GM18526 (cell line): Measurements from ENCODE around the gene SHISA6.

ENCODE experiments used
- POLR2A ChIP-seq: IDR thresholded peaks from 3 replicates; pipeline ENCODE4 v1.6.1; 2011; ENCODE audit not compliant: insufficient read length; ENCODE audit errors: extremely low read depth

SHISA6 gene

DNA sequence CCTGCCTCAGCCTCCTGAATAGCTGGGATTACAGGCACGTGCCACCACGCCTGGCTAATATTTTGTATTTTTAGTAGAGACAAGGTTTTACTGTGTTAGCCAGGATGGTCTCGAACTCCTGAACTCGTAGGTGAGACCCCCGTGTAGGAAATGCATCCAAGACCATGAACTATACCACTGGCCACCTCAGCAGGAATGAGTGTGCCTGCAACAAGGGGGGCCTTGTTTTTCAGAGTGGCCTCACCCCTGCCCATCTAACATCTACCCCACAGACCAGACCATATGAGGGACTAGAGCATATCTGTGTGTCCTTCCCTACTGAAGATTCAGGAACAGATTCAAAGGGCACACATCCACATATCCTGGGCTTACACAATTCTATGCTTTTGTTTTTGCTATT, 44.9 kb downstream of the SHISA6 start:
- TF ChIP-seq POLR2A, result no peak

DNA sequence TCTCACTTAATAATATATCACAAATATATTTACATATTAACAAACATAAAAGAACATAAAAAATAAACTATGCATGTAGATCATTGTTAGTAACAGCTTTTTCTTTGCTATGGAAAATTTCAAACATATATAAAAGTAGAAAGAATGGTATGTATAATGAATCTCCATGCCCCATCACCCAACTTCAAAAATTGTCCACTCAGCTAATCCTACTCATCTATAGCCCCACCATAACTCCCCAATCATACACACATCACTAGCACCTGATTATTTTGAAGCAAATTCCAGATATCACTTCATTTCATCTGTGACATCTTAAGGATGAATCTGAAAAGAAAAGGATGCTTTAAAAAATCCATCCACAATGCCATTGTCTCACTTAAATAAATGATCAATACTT, 46.8 kb downstream of the SHISA6 start:
- TF ChIP-seq POLR2A, result no peak

DNA sequence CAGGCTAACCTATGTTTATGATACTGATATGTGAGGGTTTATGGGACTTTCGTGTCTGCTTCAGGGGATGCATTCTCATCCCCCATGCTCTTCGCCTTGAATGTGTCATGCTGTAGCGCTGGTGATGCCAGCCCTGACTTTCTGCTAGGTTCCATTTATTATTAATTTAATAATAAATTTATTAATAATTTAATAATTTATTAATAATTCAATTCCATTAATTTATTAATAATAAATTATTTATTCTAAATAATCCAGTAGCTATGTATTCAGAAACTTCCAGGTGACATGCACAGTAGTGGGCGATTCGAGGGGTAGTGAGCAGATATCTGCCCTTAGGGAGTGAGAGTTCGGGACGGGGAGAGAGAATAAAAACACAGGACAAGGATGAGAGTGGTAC, 49.8 kb downstream of the SHISA6 start:
- no peak for TF ChIP-seq POLR2A

DNA sequence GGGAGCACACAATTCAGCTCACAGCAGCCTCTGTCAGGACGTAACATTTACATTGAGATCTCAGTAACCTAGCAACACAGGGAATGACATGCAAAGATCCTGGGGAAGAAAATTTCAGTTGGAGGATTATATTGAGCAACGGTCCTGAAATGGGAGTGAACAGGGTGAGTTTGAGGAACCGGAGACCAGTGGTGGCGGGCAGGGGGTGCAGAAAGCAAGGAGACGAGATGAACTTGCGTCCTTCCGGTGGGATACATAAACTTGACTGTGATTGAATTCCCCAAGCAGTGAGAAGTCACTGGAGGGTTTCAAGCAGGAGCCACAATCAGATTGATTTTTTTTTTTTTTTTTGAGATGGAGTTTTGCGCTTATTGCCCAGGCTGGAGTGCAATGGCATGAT, 51.5 kb downstream of the SHISA6 start:
- no peak for TF ChIP-seq POLR2A

DNA sequence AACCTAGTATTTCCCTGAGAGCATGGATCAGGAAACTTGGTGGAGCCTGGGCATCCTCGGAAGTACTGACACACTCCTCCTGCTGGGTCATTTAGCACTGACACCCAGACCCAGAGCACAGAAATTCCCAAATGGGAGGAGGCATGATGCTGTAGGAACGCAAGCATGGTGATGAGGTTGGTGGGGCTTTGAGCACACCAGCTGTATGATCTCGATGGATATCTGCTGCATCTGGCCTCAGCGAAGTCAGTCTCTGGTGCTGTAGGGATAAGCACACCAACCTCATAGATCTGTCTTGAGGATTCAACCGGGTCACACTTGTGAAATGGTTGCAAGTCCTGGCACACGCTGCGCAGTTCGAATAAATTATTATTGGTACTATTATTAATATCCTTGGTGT, 52.5 kb downstream of the SHISA6 start:
- no peak for TF ChIP-seq POLR2A

DNA sequence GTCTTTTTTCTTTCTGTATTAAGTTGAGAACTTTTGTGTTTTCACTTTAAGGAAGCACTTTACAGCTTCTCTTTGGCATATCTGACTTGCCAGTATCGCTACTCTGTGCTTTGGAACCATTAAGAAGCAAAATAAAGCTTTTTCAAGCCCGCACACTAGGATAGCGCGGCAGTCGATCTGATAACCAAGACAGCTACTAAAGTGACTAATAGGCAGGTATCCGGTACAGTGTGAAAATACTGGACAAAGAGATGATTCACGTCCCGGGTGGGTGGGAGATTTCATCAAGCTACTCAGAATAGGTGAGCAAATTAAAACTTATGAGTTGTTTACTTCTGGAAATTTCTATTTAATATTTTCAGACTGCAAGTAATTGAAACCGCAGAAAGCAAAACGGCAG, 53.8 kb downstream of the SHISA6 start:
- TF ChIP-seq POLR2A, result no peak

DNA sequence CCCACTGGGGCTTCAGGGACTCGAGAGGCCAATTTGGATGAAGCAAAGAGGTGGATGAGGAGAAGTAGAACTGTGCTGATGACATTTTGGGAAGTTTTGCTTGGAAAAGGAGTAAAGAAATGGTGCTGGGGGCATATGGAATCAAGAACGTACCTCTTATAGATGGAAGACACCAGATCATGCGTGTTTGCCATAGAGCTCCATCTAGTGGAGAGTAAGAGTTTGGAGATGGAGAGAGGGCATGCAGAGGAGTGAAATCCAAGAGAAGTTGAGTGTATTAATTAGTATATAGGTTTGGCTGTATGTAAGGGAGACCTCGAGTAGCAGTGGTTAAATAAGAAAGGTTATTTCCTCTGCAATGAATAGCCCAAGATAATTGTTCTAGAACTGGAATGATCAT, 56.0 kb downstream of the SHISA6 start:
- TF ChIP-seq POLR2A, result no peak

DNA sequence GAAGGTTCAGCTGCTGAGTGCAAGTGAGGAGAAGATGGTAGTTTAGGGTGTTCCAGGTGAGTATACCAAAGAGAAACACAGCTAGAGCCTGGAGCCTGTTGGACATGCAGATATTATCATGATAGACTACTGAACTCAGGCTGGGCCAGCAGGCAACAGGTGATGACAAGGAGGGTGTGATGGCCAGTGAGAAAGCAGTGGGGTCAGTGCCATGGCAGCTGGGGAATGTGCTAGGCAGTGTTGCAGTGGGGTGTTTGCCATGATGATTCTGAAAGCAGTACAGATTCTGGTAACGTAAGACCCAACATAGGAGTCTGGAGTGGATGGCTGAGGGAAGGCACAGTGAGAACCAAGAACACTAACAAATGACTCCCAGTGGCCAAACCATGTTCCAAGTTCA, 57.4 kb downstream of the SHISA6 start:
- TF ChIP-seq POLR2A, result no peak

DNA sequence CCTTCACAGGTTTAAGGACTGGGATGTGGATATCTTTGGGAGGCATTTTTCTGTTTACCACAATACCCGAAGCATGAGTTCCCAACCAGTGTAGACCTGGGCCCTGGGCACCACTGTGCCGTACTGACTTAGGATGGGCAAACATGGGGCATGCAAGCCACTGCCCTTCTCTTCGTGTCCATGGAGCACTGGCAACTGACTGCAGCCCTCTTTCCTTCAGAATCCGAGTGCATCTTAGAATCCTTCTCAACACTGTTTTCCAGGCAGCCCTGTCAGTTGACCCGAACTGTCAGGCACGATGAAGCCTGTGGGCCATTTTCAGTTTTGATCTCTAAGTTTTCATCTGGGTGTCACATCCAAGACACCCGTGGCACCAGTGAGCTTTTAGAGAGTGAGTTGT, 59.2 kb downstream of the SHISA6 start:
- TF ChIP-seq POLR2A, result no peak

DNA sequence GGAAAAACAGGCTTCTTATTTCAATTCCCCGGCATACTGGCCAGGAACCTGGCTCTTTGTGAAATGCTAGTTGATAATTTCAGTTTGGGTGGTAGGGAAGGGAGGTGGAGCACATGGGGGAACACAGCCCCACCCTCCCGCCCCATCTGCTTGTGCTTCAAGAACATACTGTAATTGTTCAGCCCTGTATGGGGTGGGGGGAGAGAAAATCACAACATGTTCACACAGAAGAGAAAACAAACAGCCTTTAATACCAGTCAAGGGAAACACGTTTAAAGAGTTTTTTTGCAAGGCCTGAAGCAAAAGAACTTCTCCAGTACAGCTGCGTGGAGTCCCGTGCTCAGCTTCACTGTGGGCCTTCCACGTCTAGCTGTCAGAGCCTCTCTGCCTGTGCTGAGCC, 59.7 kb downstream of the SHISA6 start:
- no peak for TF ChIP-seq POLR2A

DNA sequence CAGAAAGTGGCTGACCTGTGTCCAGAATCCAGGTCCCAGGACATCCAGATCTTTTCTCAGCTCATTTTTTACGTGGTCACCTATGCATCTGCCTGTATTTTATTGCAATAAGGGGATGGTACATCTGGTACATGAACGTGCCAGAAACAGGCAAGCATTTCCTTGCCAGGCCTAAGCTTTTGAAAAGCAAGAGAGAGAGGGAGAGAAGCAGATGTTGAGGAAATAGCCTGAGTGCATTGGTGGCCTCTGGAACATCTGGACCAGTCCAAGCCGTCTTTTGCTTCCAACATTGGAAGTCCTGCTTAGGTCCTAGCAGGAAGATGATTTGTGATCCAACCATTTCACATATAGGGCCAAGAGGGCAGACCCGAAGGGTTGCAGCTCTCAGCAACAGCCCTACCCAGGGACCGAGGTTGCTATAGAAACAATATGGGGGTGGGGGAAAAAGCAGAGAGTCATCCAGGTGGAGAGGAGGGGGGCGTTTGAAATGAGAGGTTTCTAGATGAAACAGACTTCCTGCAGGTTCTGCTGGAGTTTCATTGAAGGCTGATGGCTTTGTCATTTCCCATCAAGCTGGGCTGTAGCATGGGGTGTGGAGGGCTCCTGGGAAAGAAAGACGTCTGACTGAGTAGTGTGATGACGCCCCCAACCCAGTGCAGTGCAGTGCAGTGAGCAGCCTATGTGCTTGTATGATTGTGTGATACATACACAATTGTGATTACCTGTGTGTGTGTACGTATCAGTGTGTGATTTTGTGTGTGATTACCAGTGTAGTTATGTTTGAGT, 61.6 kb downstream of the SHISA6 start:
- TF ChIP-seq POLR2A, result no peak

DNA sequence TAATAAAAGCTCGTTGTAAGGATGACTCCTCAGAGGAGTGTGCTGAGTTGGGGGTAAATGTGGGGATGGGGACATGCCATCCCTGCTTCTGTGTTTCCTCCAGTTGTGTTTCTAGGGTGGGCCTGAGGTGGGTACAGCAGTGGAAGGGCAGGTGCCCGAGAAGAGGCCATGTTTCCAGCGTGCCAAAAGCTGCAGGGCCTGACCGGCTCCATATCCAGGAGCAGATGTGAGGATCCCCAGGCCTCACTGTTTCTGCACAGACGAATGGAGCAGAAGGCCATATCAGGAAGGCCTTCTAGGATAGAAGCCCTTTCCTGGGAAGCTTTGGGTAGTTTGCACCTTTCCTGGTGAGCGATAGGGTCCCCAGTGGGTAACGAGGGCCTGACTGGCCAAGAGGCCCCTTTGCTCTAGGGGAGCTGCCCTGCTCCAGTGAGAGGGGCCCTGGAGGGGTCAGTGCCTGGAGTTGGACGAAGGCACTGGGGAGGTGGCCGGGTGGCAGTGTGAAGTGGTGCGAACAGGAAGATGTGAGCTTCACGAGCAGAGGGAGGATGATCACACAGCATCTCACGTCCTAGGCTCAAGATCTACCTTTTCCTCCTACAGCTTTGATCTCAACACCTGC, 62.9 kb downstream of the SHISA6 start:
- TF ChIP-seq POLR2A, result no peak

DNA sequence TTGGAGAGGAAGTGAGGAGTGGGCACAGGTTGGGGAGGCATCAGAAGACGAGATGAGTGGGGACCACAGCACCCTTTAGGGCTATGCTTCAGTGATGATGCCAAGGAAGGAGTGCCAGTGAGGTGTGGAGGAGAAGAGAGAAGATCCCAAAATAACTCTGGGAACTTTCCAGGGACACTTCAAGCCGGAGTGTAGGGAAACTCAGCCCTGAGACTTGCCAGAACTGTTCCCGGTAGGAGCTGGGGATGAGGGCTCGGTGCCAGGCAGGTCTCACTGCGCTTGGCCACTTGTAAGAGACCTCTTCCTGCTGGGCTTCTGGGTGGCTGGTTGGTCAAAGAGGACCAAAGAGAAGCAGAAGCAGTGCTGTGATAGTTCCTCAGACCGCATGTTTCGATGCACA, 63.6 kb downstream of the SHISA6 start:
- TF ChIP-seq POLR2A, result no peak

DNA sequence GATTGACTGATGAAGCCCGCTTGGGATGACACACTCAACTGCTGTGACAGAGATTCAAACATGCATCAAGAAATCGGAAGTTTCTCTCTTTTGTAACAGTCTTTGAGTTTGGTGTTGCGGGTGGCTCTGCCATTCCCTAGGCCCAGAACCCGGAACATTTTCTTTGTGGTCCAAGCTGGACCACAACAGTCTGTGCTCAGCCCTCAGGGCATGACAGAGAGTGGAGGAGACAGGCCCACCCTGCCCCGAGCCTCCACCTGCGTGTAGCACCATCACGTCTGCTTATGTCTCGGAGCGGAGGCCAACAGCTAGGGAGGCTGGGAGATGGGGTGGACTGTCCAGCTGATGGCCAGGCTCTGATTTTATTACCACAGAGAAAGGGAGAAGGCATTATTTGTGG, 64.5 kb downstream of the SHISA6 start:
- no peak for TF ChIP-seq POLR2A

DNA sequence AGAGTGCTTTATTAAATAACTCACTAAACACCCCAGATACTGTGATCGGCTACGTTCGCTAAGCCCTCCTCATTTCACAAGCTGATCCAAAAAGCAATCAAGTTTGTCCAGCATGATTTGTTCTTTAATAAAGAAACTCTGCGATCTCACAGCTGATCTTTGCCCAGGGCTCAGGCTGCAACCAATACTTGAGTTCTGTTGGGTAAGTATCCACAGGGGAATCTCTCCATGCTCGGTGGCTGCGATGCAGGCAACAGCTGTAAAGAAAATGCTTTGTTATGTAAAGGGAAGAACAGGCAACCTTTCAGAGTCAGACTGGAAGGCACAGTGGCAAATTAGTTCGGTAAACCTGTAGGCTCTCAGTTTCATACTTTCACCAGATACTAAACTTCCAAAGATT, 67.5 kb downstream of the SHISA6 start:
- no peak for TF ChIP-seq POLR2A

DNA sequence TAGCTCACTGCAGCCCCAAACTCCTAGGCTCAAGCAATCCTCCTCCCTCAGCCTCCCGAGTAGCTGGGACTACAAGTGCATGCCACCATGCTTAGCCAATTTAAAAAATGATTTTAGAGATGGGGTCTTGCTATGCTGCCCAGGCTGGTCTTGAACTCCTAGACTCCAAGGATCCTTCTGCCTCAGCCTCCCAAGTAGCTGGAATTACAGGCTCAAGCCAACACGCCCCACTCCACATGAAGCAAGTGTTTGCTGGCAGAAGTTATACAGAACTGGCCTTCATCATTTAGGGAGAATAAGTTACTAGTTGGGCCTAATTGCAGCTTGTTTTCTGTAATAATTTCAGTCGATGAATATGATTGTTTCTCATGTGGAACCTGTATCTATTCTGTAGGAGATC, 68.0 kb downstream of the SHISA6 start:
- TF ChIP-seq POLR2A, result no peak

DNA sequence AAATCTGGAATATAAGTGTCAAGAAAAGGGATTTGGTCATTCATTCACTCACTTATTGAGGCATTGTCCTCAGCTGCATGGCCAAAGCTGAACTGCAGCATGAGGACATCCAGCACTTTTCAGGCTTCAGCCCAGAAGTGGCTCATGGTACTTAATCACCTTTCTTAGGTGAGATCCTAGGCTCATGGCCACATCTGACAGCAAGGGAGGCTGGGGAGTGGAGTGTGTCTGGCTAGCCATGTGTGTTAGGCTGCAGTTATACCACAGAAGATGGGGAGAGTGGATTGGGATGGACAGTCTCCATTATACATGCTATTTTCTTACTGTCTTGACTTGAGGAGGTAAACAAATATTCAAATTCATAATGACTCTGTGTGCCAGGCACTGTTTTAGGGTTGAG, 68.8 kb downstream of the SHISA6 start:
- TF ChIP-seq POLR2A, result no peak
